Eye (tissue), 1 donor: ENCODE data around the gene USP2.

Experiments used
- DNase-seq: peaks from one replicate; pipeline ENCODE4 v3.0.0-alpha.2; 2015

The USP2 gene

GRCh38 chr11:119340335-119341221 lies 40.9 kb downstream of the USP2 start, which contains the start of gene C1QTNF5:
TSS of gene C1QTNF5 (minus strand) at chr11:119340883. CDS start at chr11:119340397, 486 bp downstream.
- peak; percentile 84 for DNase-seq

- DNase-seq = peak; percentile 88
Measured at GRCh38 chr11:119339589-119340334, 41.7 kb downstream of the USP2 start.

- DNase-seq = peak; percentile 39
Measured at GRCh38 chr11:119338965-119339588, 42.4 kb downstream of the USP2 start.

- peak; percentile 96 for DNase-seq
Measured at GRCh38 chr11:119338318-119338890, 43.1 kb downstream of the USP2 start.

GRCh38 chr11:119337581-119338317 lies 43.7 kb downstream of the USP2 start:
- no peak for DNase-seq

GRCh38 chr11:119336744-119337469 lies 44.6 kb downstream of the USP2 start:
- DNase-seq = no peak

GRCh38 chr11:119335655-119336543 lies 45.6 kb downstream of the USP2 start:
- no peak for DNase-seq

GRCh38 chr11:119335091-119335654 lies 46.3 kb downstream of the USP2 start:
- no peak for DNase-seq

GRCh38 chr11:119334174-119334930 lies 47.1 kb downstream of the USP2 start, which contains the start of gene RNF26:
TSS of gene RNF26 (plus strand) at chr11:119334527. CDS start at chr11:119335123, 596 bp downstream.
- peak; percentile 99 for DNase-seq

- no peak for DNase-seq
Measured at GRCh38 chr11:119332111-119332765, 49.3 kb downstream of the USP2 start.

GRCh38 chr11:119330237-119330636 lies 51.3 kb downstream of the USP2 start:
- DNase-seq = no peak

GRCh38 chr11:119329320-119329719 lies 52.2 kb downstream of the USP2 start:
- DNase-seq = no peak

GRCh38 chr11:119324189-119324588 lies 57.3 kb downstream of the USP2 start:
- peak; percentile 43 for DNase-seq

- peak; percentile 95 for DNase-seq
Measured at GRCh38 chr11:119323532-119324033, 57.9 kb downstream of the USP2 start.

- DNase-seq = no peak
Measured at GRCh38 chr11:119322921-119323531, 58.5 kb downstream of the USP2 start.

- DNase-seq = no peak
Measured at GRCh38 chr11:119322360-119322739, 59.1 kb downstream of the USP2 start.

GRCh38 chr11:119320776-119321524 lies 60.5 kb downstream of the USP2 start:
- peak; percentile 80 for DNase-seq
